Stimulated activated CD8-positive, alpha-beta memory T cell treated with anti-CD3 and anti-CD28 coated beads, Interleukin-15, amount 100 ng/mL, for 24 hours (primary cell): Measurements from ENCODE around the gene CD36.
"Not testable (repeated sequence)": the region's sequence is repeated elsewhere in the genome, so short reads cannot be mapped to it uniquely, and the experiment has no call there.

Experiments used
- DNase-seq: peaks from one replicate; pipeline ENCODE4 v3.0.0-alpha.2; 2020; ENCODE audit warnings: low read depth

Gene CD36

DNA sequence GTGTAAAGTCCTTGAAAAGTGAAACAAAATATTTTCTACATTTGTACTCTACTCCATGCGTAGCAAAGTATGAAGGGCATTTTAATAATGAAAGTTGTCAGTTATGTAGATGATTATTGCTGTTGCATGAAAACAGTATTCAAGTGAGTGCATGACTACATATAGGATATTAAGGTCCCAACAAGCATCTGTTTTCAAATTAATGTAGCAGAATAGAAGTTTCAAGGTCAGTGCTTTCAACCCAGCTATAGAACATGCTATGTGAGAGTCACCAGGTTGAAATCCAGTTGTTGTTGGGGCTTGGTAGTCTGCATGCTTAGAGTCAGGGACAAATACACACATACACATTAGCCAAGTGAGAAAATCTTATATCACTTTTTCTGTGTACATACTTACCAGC, 14.8 kb downstream of the CD36 start:
- no peak for DNase-seq

DNA sequence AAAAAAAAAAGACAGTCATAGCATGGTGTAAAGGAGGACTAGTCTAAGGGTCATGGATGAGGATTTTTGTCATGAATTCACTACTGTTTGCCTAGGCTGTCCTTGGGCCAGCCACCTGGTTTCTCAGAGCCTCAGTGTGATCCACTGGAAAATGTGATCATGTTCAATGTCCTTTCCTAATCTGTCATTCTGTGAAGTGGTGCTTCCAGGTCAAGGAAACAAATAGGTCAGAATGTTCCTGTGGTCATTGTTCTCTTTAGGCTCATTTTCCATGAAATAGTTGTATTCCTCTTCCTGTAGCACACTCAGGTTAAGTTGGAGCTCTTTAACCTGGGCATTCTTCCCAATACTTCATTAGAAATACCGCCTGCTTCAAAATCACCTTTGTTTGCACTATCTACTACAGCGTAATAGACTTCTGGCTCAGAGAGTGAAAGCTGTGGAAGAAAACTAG, 16.5 kb downstream of the CD36 start:
- DNase-seq, result no peak

DNA sequence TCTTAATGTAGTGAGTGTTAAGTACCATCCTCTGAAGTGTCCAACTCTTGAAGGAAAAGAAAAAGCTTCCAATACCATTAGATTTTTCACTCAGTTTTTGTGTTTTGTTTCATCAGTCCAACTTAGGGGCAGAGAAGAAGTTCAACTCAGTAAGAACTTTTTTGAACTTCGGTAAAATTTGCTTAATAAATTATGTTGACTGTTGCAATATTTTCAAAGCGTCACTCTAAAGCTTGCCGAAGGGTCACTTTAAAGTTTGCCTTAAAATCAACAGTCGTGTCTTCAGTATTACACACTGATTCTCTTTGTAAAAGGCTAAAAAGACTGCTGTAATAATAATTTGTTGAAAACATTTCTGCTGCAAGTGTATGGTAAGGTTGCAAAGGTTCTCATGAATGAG, 17.6 kb downstream of the CD36 start:
- no peak for DNase-seq

GRCh38 chr7:80659120-80660055, 20.9 kb downstream of the CD36 start:
- DNase-seq, result no peak

- no peak for DNase-seq
Observed at GRCh38 chr7:80660939-80661338, 22.5 kb downstream of the CD36 start.

DNA sequence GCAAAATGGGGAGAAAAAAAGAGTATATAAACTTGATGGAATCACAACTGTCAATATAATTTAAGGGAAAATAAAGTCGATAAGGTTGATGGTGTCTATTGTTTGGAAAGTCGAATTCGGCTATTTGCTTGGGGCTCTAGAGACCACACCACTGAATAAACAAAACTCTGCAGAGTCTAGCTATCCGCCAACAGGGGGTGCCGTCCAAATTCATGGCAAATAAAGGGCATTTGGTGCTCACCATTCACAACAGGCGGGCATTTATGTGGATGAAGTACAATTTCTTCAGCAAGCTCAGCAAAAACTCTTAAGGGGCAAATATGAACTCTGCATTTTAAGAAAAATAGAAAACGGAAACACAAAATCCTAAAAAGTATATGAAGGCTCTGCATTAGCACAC, 23.3 kb downstream of the CD36 start:
- no peak for DNase-seq

DNA sequence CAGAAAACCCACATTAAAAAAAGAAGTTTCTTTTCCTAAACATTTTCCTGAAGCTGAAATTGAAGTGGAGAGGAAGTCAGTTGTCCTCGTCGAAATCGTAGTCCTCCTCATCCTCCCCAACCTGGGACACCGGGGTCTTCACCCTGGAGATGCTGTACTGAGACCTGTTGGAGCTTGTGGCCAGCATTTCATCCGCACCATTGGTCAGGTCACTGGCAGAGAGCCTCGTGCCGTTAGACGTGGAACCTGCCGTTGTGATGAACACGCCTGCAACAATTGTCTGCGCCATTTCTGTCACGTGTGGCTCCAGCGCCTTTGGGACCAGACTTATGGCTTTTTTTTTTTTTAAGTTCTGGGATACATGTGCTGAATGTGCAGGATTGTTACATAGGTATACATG, 23.8 kb downstream of the CD36 start:
- DNase-seq, result no peak

DNA sequence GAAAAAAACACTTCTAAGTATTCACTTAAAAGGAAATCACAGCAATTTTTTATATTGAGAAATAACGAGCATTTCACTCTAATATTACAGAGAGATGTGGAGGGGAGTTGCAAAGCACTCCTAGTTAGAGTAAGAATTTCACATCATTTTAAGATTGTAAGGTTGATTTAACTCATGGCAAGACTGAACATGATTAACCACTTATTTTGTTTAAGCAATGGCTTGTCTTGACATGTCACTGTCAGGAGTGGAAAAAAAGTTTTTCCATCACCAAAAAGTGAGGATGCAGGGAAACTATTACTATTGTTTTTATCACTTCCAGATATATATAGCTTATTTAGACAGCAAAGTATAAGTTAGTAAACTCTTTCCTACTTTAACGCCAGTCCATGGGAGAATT, 27.1 kb downstream of the CD36 start:
- no peak for DNase-seq

DNA sequence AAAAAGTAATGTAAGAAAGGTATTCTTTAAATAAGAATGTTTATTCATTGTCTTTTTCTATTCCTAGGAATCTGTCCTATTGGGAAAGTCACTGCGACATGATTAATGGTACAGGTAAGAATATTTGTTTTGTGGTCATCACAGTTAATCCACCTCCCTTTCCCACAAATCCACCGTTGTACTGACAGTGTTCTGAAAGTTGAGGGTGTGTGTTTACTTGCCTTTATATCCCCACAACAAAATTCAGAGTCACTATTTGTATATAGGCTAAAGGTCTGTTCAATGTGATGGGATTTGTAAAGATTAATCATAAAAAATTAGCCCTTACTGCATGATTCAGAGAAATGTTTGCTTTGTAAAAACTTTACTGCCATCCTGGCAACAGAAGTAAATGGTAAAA, 27.9 kb downstream of the CD36 start:
- DNase-seq, result no peak

DNA sequence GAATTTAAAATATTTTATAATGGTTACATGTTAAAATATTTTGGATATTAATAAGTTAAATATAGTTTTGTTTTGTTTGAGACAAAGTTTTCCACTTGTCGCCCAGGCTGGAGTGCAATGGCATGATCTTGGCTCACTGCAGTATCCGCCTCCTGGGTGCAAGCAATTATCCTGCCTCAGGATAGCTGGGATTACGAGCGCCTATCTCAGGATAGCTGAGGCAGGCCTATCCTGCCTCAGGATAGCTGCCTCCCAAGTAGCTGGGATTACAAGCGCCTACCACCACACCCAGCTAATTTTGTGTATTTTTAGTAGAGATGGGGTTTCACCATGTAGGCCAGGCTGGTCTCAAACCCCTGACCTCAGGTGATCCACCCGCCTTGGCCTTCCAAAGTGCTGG, 30.9 kb downstream of the CD36 start:
- DNase-seq, result not testable (repeated sequence)

DNA sequence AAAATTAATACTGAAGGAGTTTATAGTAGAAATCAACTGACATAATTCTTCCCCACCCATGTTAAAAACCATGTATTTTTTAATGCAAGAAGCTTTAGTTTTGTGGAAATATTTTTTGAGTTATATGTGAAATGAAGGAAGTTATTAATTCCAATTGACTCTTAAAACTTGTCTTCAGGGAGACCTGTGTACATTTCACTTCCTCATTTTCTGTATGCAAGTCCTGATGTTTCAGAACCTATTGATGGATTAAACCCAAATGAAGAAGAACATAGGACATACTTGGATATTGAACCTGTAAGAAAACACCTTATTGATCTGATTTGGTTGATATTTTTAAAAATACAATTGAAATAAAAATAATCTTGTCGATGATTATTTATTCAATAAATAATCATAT, 33.3 kb downstream of the CD36 start:
- no peak for DNase-seq

- DNase-seq, result no peak
Observed at GRCh38 chr7:80675090-80675489, 36.6 kb downstream of the CD36 start.

DNA sequence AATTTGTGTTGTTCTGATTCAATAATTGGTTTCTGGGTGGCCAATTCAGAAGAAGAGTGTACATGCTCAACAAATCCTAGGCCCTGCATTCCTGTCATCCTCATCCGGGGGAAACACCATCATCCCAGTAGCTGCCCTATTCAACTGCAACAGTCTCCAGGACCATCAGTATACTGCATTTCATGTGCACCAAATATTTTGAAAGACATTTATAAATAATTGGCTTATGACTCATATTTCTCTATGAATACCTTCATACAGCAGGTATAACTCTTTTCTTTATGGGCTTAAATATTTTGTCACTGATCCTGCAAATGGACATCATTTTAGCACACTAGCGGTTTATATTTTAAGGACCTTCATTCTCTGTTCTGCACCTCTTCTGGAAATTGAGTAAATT, 38.0 kb downstream of the CD36 start:
- DNase-seq, result no peak

DNA sequence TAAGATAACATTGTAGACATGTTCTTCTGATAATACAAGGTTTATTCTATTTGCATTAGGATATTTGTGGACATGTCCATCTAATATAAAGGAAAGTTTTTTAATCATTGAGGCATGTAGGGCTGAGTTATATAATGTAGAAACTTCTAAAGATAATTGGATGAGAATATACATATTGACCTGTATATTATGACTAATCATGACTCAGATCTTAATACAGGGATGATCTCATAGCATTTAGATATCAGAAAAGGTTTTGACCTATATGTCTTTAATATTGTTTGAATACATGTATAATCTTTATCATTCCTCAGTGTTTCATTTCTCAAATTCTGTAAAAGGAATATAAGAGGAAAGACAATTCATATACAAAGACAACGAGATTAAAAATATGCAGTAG, 39.2 kb downstream of the CD36 start:
- DNase-seq, result no peak

DNA sequence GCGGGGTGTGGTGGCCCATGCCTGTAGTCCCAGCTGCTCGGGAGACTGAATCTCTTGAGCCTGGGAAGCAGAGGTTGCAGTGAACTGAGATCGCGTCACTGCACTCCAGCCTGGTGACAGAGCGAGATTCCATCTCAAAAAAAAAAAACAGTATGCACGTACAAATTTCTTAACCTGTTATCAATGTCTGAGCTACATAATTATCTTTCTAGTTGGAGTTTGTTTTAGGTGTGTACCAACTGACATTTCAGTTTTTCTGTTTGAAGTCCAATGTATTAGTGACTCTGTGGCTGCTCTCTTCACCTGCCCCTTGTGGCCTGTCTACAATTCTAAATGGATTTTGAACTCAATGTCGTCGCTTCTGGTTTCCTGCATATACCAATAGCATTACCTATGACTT, 40.3 kb downstream of the CD36 start:
- DNase-seq, result no peak

DNA sequence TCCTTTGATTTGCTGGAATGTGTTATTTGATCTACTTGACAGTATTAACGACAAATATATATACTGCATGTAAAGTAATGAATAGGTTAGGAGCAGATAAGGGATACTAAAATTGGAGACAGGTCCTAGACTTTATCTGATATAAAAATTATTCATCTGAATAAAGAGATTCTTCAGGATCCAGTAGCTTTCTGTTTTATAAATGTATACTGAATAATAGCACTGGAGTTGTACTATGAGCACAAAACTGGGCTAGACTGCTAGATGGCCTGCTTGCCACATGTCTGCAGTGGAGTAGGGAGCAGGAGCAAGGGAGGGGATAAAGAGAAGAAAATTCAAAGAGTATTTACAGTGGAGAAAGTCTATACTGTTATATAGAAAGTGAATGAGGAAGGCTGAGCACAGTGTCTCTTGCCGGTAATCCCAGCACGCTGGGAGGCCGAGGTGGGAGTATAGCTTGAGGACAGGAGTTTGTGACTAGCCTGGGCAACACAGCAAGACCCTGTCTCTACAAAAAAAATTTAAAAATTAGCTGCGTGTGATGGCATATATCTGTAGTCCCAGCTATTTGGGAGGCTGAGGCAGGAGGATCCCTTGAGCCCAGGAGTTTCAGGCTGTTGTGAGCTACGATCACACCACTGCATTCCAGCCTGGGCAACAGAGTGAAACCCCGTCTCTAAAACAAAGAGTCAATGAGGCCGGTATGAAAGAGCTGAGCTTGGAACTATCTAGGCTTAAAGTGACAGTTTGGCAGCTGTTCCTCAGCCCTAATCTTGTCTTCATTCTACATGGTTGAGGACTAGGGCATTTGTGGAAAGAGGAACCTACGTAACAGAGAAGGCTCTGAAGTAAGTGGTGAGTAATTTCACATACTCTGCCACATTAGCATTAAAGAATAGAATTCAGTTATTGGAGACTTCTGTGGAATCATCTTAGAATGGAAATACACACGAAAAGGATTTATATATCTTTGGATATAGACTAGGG, 41.8 kb downstream of the CD36 start:
- DNase-seq, result no peak

- DNase-seq, result no peak
Observed at GRCh38 chr7:80681272-80681885, 42.9 kb downstream of the CD36 start.

DNA sequence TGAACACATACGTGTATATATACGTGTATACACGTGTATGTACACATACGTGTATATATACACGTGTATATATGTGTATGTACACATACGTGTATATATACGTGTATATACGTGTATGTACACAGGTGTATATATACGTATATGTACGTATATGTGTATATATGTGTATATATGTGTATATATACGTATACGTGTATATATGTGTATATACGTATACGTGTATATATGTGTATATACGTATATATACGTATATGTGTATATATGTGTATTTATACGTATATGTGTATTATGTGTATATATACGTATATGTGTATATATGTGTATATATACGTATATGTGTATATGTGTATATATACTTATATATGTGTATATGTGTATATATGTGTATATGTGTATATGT, 44.3 kb downstream of the CD36 start:
- no peak for DNase-seq

DNA sequence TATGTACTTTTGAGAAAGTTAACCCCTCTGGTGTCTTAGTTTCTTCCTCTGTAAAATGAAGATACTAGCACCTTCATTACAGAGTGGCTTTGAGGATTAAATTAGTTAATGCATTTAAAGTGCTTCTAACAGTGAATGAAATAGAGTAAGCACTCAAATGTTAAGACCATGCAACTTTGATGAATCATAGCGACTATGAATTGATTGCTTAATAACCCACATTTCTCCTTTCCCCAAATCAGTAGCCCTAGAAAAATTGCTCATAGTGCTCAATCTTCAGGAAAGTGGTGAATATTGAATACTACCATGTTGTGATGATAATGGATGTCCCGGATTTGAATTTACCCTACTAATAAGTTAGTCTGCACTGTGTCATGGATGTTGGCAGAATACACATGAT, 48.1 kb downstream of the CD36 start:
- DNase-seq, result no peak

DNA sequence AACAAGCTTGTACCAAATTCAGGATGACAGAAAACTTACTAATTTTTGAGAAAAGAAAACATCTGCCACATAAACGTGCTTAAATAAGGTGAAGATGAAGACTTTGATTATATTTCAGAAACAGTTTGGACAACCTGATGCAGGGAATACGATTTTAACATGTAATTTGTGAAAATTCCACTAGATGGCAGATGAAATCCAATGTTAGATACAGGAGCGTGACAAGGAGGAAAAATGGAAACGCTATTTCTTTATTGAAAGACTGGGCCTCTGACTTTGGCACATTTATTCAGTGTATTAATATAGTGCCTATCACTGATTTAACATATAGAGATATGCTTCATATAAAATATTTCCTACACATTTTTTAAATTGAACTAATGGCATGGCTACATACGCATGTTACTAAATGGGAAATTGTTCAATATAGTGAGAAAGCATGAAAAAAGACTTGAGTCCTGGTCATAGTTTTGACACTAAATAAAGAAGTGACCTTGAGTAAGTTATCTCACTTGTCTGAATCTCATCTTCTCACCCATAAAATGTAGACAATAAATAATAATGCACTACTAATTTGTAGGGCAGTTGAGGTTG, 60.7 kb downstream of the CD36 start:
- no peak for DNase-seq

DNA sequence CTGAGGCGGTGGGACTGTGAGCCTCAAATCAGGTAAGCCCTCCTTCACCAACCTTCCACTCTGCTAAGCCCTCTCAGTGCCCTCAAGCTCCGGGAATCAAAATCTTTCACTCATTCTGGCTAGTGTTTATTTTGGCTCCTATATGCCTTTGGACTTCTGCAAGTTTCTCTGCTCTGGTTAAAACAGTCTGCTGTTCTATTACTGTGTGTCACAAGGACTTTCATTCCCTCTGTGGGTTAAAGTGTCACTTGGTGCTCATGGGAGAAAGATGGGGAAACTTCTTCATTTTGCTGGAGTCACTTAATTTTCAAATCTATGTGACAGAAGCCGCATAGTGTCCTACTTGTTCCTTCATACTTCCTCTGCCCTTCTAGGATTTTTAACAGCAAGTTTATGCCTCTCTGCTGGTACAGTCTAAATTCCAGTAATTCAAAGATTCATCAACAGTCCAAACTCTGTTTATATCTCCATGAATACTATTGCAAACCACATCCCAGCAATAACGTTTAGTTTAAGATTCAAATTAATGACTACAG, 61.3 kb downstream of the CD36 start:
- no peak for DNase-seq

GRCh38 chr7:80703272-80703671, 64.8 kb downstream of the CD36 start:
- DNase-seq, result no peak
